Liver (tissue), 3 donors: ENCODE measurements around the gene ABLIM2.

Experiments used
- CTCF ChIP-seq: fragments of 150-350 bp; IDR thresholded peaks from 2 replicates; pipeline ENCODE4 v1.5.1; 2017; ENCODE audit warnings: improper control_type of control experiment, low read depth, low read length; ENCODE audit not compliant: missing input control
- JUND ChIP-seq, 2 donors: IDR thresholded peaks; 2 replicates each; pipeline ENCODE4 v1.6.1; 2016; ENCODE audit warnings: antibody characterized with exemption in 2 of 2
- SP1 ChIP-seq: IDR thresholded peaks from 2 replicates; pipeline ENCODE4 v1.6.1; 2018; ENCODE audit warnings: antibody characterized with exemption, mild to moderate bottlenecking
- TAF1 ChIP-seq: conservative IDR thresholded peaks from 2 replicates; pipeline ENCODE4 v1.6.1; 2016; ENCODE audit warnings: antibody characterized with exemption, mild to moderate bottlenecking
- YY1 ChIP-seq: IDR thresholded peaks from 2 replicates; pipeline ENCODE4 v1.6.1; 2016; ENCODE audit warnings: antibody characterized with exemption, mild to moderate bottlenecking
- ZBTB33 ChIP-seq: IDR thresholded peaks from 2 replicates; pipeline ENCODE4 v1.6.1; 2016; ENCODE audit warnings: antibody characterized with exemption
- donor health status: healthy.
- donor health status: healthy.

DNA sequence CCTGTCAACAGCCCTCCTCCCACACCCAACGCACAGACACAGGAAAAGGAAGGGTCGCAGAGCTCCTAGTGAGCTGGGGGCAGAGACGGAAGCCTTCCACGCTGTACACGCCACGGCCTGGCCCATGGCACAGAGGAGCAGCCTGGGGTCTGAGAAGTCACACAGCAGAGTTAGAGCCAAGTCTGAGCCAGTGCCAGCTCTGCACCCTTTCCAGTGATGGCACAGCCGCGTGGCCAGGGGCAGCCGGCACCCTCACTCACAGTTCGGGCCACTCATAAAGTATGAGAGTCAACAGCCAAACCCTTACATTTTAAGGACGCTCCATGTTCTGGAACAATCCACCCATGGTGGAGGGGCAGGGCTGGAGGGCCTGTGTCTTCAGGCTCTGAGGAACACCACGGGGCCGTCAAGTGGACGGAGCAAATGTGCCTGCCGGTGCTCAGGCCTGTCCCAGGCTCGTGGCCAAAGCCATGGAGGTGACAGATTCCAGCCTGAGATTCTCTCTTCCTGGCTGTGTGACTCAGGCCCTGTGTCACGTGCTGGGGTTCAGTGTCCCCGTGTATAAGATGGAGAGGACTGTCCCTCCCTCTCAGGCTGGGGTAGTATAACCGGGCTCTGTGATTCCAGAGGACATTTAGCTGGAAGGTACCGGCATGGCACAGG, 91.2 kb downstream of the ABLIM2 start:
- TF ChIP-seq CTCF = no peak
- no peak for TF ChIP-seq ZBTB33
- no peak for TF ChIP-seq SP1
- no peak for TF ChIP-seq JUND (IDR thresholded peaks at IDR 0.05)
- no peak for TF ChIP-seq TAF1
- no peak for TF ChIP-seq YY1
